ENCODE measurements around the gene HIGD1B. TPM values are rescaled to one million over a fixed set of nuclear protein-coding genes. Genes with fewer than 3 reads are reported as not detected.
"Not testable (repeated sequence)": the region's sequence is repeated elsewhere in the genome, so short reads cannot be mapped to it uniquely, and the experiment has no call there.

HIGD1B gene
- total RNA-seq, 4 donors from 2014 or later = 3.3 to 7.4 (median 4.9) TPM

DNA sequence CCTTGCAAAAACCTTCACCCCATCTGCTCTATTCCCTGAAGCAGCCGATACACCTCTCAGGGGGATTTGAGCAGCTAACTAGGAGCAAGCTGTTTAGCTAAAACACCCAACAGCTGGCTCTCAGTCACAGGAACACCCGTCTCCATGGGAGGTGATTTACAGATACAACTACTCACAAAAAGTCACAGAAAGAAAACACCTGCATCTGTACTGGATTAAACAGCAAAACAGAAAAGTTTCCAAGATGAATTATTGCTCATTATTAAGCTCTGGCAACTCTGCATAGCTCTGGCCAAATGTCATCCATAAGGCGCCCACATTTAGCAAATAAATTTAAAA is 39.9 kb upstream of the HIGD1B start:
- no peaks in the 10 kb centered on the region for H3K27me3 ChIP-seq
- peak overlapping the region; percentile 8 to 59 (median 27) for H3K27ac ChIP-seq (replicated peaks in 1 of 4)
- H3K4me1 ChIP-seq = peaks cover 25 to 79% (median 72%) of the 10 kb centered on the region in 4 donors
- TF ChIP-seq, protein P1, sequence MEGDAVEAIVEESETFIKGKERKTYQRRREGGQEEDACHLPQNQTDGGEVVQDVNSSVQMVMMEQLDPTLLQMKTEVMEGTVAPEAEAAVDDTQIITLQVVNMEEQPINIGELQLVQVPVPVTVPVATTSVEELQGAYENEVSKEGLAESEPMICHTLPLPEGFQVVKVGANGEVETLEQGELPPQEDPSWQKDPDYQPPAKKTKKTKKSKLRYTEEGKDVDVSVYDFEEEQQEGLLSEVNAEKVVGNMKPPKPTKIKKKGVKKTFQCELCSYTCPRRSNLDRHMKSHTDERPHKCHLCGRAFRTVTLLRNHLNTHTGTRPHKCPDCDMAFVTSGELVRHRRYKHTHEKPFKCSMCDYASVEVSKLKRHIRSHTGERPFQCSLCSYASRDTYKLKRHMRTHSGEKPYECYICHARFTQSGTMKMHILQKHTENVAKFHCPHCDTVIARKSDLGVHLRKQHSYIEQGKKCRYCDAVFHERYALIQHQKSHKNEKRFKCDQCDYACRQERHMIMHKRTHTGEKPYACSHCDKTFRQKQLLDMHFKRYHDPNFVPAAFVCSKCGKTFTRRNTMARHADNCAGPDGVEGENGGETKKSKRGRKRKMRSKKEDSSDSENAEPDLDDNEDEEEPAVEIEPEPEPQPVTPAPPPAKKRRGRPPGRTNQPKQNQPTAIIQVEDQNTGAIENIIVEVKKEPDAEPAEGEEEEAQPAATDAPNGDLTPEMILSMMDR (IDR thresholded peaks at IDR 0.05) = no peak
- no peak for TF ChIP-seq EP300 (IDR thresholded peaks at IDR 0.05)
- TF ChIP-seq POLR2A (IDR thresholded peaks at IDR 0.05; ENCODE audit: low read depth) = no peak
- peak in 1 of 2 donors; percentile 7 for TF ChIP-seq POLR2AphosphoS5 (IDR thresholded peaks at IDR 0.05)
- H3K36me3 ChIP-seq = peaks cover 0 to 18% (median 3%) of the 10 kb centered on the region in 4 donors
- intact Hi-C loops (cut with DNase I) = no loop called here
- DNase-seq (ENCODE audit: extremely low spot score) = no peak
- no peak overlapping the region for H3K4me3 ChIP-seq
- 46% methylated on average over 3 of the region's 3 CpGs for WGBS
- H3K9me3 ChIP-seq = no peaks in the 10 kb centered on the region

DNA sequence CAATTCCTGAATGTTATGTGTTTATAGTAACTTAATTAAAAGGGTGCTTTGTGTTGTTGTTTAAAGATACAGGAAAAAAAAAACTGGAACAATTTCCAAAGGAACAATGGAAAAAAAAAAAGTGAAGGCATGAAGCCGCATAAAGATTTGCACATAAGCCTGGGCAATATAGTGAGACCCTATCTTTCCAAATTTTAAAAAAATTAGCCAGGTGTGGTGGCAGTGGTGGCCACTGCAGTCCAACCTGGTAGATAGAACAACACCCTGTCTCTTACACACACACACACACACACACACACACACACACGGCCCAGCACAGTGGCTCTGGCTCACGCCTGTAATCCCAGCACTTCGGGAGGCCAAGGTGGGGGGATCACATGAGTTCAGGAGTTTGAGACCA is 39.5 kb upstream of the HIGD1B start:
- TF ChIP-seq POLR2A (IDR thresholded peaks at IDR 0.05; ENCODE audit: low read depth) (no peak), POLR2AphosphoS5 (IDR thresholded peaks at IDR 0.05) (no peak), EP300 (IDR thresholded peaks at IDR 0.05) (no peak)
- TF ChIP-seq, protein P1 (IDR thresholded peaks at IDR 0.05) = no peak
- no peak for DNase-seq (ENCODE audit: extremely low spot score)
- Histone ChIP-seq H3K36me3 (peaks cover 0 to 18% (median 3%) of the 10 kb centered on the region in 4 donors), H3K27ac (replicated peaks in 1 of 4) (peak overlapping the region in 2 of 4 donors; percentile 39 to 59), H3K9me3 (no peaks in the 10 kb centered on the region), H3K4me3 (no peak overlapping the region), H3K4me1 (peaks cover 21 to 76% (median 72%) of the 10 kb centered on the region in 4 donors), H3K27me3 (no peaks in the 10 kb centered on the region)
- intact Hi-C loops (cut with DNase I) = no loop called here
- 77% methylated on average over 1 of the region's 4 CpGs for WGBS

DNA sequence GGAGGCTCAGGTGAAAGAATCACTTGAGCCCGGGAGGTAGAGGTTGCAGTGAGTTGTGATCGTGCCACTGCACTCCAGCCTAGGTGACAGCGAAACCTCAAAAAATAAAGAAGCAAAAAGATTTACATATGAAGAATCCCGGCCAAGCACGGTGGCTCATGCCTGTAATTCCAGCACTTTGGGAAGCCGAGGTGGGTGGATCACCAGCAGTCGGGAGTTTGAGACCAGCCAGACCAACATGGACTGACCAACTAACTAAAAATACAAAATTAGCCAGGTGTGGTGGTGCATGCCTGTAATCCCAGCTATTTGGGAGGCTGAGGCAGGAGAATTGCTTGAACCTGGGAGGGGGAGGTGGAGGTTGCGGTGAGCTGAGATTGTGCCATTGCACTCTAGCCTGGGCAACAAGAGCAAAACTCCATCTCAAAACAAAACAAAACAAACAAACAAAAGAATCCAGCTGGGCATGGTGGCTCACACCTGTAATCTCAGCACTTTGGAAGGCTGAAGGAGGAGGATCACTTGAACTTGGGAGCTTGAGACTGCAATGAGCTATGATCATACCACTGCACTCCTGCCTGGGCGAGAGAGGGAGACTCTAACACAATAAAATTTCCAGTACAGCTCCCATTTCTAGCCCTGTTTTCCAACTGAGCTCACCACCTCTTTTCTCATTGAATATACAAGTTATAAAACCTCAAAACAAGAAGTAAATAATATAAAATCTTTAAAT is 38.9 kb upstream of the HIGD1B start:
- not testable (repeated sequence) for DNase-seq (ENCODE audit: extremely low spot score); H3K27ac ChIP-seq (replicated peaks in 1 of 4)
- WGBS = 90% methylated on average over 9 of the region's 9 CpGs

DNA sequence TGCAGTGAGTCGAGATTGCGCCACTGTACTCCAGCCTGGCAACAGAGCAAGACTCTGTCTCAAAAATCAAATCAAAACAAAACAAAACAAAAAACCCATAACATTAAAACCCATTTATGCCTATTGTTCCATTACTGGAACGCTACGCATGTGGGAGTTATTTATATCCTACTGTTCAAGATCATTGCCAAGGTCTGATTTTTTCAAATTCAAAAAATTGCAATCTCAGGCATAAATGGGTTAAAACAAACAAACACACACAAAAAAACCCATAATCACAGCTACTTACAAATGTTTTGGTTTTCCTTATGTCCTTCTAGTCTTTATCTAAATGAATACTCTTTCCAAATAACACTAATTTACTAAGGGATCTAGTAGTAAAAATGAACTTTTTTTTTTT is 35.4 kb upstream of the HIGD1B start:
- no peak overlapping the region for H3K4me3 ChIP-seq
- H3K27me3 ChIP-seq = no peaks in the 10 kb centered on the region
- peak overlapping the region; percentile 13 to 69 (median 56) for H3K27ac ChIP-seq (replicated peaks in 1 of 4)
- intact Hi-C loops (cut with DNase I) = no loop called here
- TF ChIP-seq POLR2A (IDR thresholded peaks at IDR 0.05; ENCODE audit: low read depth) (no peak), POLR2AphosphoS5 (IDR thresholded peaks at IDR 0.05) (no peak)
- WGBS = 43% methylated on average over 4 of the region's 4 CpGs
- H3K4me1 ChIP-seq = peaks cover 12 to 50% (median 47%) of the 10 kb centered on the region in 4 donors
- no peaks in the 10 kb centered on the region for H3K36me3 ChIP-seq
- no peak for DNase-seq (ENCODE audit: extremely low spot score)
- H3K9me3 ChIP-seq = no peaks in the 10 kb centered on the region

More for the DNA sequence above, 38.9 kb upstream of the HIGD1B start:
- intact Hi-C loops (cut with DNase I); H3K9me3 ChIP-seq; H3K4me3 ChIP-seq; H3K27me3 ChIP-seq: not testable (repeated sequence)
- peaks cover 0 to 18% (median 3%) of the 10 kb centered on the region in 4 donors for H3K36me3 ChIP-seq
- peaks cover 16 to 73% (median 68%) of the 10 kb centered on the region in 4 donors for H3K4me1 ChIP-seq

DNA sequence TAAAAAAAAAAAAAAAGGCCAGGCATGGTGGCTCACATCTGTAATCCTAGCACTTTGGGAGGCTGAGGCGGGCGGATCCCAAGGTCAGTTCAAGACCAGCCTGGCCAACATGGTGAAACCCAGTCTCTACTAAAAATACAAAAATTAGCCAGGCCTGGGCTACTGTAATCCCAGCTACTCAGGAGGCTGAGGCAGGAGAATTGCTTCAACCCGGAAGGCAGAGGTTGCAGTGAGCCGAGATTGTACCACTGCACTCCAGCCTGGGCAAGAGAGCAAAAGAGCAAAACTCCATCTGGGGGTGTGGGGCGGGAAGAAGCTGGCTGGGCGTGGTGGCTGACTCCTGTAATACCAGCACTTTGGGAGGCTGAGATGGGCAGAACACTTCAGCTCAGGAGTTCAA is 29.2 kb upstream of the HIGD1B start:
- DNase-seq (ENCODE audit: extremely low spot score); H3K36me3 ChIP-seq; H3K9me3 ChIP-seq; H3K27me3 ChIP-seq; intact Hi-C loops (cut with DNase I); H3K4me3 ChIP-seq: not testable (repeated sequence)
- peak overlapping the region in 2 of 4 donors; percentile 58 to 68 for H3K27ac ChIP-seq (replicated peaks in 1 of 4)
- H3K4me1 ChIP-seq = peaks cover 9 to 58% (median 33%) of the 10 kb centered on the region in 4 donors
- WGBS = 90% methylated on average over 6 of the region's 6 CpGs

DNA sequence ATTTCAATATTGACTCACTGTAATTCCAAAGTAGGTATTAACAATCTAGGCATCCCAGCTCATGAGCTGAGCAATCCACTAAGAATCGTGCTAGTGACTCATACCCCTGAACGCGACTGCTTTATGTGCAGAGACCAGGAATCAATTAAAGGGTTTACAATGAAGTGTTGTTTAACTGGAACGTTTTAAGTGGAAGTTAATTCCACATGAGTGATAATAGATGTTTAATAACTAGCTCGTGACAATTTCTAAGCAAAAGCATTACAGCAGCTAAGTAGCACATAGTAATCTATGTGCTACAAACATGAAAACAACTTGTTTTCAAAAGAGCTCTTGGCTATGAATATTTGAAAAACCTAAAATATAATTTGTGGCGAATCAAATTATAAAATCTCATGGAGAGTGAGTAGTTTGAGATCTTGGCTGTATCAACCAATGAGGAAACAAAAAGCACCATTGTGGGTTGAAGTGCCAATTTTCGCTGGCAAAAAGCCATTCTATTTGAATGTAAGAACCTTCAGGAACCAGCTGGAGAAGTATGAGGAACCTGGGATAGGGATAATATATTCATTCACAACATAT is 27.0 kb upstream of the HIGD1B start:
- Histone ChIP-seq H3K36me3 (no peaks in the 10 kb centered on the region), H3K4me1 (peaks cover 9 to 54% (median 34%) of the 10 kb centered on the region in 4 donors), H3K4me3 (no peak overlapping the region), H3K27me3 (peaks cover 0 to 7% (median 0%) of the 10 kb centered on the region in 4 donors), H3K9me3 (no peaks in the 10 kb centered on the region), H3K27ac (replicated peaks in 1 of 4) (peak overlapping the region; percentile 47 to 74 (median 63))
- no peak for DNase-seq (ENCODE audit: extremely low spot score)
- no peak for TF ChIP-seq EP300 (IDR thresholded peaks at IDR 0.05)
- peak in 1 of 2 donors; percentile 16 for TF ChIP-seq POLR2AphosphoS5 (IDR thresholded peaks at IDR 0.05)
- TF ChIP-seq POLR2A (IDR thresholded peaks at IDR 0.05; ENCODE audit: low read depth) = no peak
- 22% methylated on average over 7 of the region's 7 CpGs for WGBS
- intact Hi-C loops (cut with DNase I) = no loop called here

DNA sequence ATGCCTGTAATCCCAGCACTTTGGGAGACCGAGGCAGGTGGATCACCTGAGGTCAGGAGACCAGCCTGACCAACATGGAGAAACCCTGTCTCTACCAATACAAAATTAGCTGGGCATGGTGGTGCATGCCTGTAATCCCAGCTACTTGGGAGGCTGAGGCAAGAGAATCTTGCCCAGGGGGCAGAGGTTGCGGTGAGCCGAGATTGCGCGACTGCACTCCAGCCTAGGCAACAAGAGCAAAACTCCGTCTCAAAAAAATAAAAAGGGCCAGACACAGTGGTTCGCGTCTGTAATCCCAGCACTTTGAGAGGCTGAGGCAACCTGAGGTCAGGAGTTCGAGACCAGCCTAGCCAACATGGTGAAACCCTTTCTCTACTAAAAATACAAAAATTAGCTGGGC is 22.4 kb upstream of the HIGD1B start:
- intact Hi-C loops (cut with DNase I); H3K36me3 ChIP-seq; H3K4me3 ChIP-seq; DNase-seq (ENCODE audit: extremely low spot score); H3K9me3 ChIP-seq: not testable (repeated sequence)
- peaks cover 0 to 35% (median 2%) of the 10 kb centered on the region in 4 donors for H3K27me3 ChIP-seq
- H3K4me1 ChIP-seq = peaks cover 18 to 67% (median 54%) of the 10 kb centered on the region in 4 donors
- peak overlapping the region; percentile 13 to 95 (median 94) for H3K27ac ChIP-seq (replicated peaks in 1 of 4)
- WGBS = 95% methylated on average over 9 of the region's 9 CpGs

Measured in esophagus muscularis mucosa (tissue), 4 donors.